Activated effector memory CD4-positive, alpha-beta T cell treated with anti-CD3 and anti-CD28 coated beads, Interleukin-2, amount 50 U/mL, for 16 hours (primary cell): ENCODE measurements around the gene ST6GAL1.
"Not testable (repeated sequence)": the region's sequence is repeated elsewhere in the genome, so short reads cannot be mapped to it uniquely, and the experiment has no call there.

Source experiments
- DNase-seq: peaks from one replicate; pipeline ENCODE4 v3.0.0-alpha.2; 2020

Gene ST6GAL1

GRCh38 chr3:186946756-186947375 is 16.5 kb downstream of the ST6GAL1 start:
- DNase-seq, result no peak

GRCh38 chr3:186949281-186949982 is 19.1 kb downstream of the ST6GAL1 start:
- DNase-seq, result no peak

GRCh38 chr3:186950402-186951093 is 20.2 kb downstream of the ST6GAL1 start:
- no peak for DNase-seq

DNA sequence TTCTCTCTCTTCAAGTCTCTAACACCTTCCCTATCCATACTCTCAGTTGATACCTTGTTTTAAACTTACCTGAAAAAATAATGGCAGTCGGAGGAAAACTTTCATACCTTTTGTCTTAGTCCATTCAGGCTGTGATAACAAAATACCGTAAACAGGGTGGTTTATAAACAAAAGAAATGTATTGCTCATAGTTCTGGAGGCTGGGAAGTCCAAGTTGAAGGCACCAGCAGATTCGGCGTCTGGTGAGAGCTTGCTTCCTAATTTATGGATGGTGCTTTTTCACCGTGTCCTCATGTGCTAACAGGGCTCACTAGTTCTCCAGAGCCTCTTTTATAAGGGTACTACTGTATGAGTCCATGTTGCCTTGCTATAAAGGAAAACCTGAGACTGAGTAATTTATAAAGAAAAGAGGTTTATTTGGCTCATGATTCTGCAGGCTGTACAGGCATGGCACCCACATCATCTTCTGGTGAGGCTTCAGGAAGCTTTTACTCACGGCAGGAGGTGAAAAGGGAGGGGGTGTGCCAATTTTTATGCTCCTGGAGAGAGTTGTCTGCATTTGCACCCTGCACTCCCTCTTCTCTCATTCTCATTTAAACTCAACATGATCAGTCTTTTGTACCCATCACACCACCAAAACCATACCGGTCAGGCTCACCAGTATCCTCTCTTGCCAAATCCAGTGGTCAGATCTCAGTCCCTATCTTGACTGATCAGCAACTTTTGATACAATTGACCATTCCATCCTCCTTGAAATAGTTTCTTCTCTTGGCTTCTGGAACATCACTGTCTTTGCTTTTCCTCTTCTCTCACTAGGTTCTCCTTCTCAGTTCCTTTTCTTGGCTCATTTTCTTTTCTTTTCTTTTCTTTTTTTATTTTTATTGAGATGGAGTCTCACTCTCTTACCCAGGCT is 21.6 kb downstream of the ST6GAL1 start:
- DNase-seq, result no peak

DNA sequence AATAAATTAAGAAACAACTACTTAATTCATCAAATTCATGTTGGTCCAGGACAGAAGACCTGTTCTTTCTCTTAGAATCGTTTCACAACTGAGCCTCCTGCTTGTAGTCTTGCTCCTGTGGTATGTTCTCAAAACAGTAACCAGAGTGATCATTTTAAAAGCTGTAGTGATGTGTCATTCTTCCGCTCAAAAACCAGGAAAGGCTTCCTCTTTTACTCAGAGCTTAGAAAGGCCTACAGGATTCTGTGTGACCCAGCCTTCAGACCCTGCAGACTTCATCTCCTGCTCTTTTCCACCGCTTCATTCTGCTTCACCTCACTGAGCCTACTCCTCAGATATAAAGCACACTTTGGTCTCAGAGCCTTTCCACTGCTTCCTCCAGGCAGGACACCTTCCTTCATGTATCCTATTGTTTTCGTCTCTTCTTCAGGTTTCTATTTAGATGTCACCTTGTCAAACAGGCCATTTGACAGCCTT is 22.7 kb downstream of the ST6GAL1 start:
- DNase-seq, result no peak

DNA sequence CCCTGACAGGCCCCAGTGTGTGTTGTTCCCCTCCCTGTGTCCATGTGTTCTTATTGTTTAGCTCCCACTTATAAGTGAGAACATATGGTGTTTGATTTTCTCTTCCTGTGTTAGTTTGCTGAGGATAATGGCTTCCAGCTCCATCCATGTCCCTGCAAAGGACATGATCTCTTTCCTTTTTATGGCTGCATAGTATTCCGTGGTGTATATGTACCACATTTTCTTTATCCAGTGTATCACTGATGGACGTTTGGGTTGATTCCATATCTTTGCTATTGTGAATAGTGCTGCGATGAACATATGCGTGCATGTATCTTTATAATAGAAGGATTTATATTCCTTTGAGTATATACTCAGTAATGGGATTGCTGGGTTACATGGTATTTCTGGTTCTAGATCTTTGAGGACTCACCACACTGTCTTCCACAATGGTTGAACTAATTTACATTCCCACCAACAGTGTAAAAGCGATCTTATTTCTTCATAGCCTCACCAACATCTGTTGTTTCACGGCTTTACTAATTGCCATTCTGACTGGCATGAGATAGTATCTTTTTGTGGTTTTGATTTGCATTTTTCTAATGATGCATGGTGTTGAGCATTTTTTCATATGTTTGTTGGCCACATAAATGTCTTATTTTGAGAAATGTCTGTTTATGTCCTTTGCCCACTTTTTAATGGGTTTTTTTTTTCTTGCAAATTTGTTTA is 23.8 kb downstream of the ST6GAL1 start:
- DNase-seq, result not testable (repeated sequence)

DNA sequence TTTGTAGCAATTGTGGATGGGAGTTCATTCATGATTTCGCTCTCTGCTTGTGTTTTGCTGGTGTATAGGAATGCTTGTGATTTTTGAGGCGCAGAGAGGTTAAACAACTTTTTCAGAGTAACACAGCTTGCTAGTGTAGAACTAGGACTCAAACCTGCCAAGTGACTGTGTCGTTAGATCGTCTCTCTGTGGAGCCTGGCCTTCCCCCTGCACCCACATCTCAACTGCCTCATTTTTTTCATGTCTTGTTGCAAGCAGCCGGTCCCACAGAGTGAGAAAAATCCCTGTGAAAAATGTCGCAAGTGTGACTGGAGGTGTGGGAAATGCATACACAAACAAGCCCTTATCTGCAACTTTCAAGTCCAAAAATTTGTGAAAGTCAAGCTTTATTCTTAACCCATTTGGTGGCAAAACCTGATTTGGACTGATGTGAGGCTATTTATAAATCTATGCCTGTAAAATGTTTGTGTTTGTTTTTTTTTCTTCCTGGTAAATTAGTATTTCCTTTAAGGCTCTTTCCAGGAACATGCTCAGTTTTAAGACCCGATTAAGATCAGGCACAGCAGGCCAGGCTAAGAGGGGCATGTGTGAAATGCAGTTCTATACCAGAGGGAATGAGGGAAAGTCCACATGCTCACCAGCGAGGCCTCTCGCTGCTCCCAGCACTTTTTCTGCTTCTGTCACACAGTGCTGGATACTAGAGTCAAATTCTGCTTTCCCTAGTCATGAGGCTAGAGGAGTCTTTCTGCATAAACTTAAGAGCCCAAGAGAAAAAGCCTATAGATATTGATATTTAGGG is 25.8 kb downstream of the ST6GAL1 start:
- DNase-seq, result no peak

DNA sequence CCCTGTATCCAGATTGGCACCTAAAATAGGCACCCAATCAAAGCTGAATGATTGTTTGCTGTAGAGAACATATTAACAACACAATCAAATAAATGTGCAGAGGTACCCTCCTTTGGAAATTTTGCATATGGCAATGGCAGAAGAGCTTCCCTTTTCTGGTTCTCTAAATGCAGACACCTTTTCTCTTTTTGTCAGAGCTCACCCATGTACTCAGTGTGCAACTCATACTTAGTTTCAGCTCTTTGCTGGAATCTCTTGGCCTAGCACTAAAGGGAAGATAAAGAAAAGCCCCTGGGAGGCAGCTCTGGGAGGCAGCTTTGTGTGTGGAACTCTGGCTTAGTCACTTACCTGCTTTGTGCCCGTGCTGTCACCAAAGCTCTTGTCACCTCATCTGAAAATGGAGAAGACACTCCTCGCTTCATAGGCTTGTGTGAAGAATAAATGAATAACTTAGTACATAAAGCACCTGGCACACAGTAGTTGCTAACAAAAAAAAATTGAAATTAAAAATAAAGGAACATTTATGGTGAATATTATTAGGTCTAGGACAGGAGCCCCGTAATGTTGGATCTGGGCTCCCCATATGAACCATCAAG is 28.8 kb downstream of the ST6GAL1 start:
- no peak for DNase-seq

GRCh38 chr3:186960347-186960746 is 30.0 kb downstream of the ST6GAL1 start:
- no peak for DNase-seq

DNA sequence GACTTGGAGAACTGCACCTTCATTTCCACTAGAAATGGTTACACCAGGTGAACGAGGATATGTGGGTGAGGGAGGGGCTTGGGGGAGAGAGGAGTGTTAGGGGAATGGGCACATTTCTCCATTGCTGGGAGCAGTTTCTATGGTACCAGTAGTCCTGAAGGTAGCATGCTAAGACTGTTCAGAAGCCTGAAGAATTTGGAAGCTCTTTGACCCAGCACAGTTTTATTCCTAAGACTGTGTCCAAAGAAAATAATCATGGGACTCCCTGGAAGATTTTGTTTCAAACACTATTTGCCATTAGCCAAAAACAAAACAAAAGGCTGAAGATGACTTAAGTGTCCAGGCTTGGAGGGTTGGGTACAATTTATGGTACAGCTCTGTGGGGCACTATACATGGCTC is 32.1 kb downstream of the ST6GAL1 start:
- no peak for DNase-seq

GRCh38 chr3:186963636-186964035 is 33.3 kb downstream of the ST6GAL1 start:
- no peak for DNase-seq

- DNase-seq, result no peak
Measured at GRCh38 chr3:186964071-186964470, 33.7 kb downstream of the ST6GAL1 start.

GRCh38 chr3:186964616-186965015 is 34.3 kb downstream of the ST6GAL1 start:
- no peak for DNase-seq

- DNase-seq, result no peak
Measured at GRCh38 chr3:186965141-186965879, 35.0 kb downstream of the ST6GAL1 start.

DNA sequence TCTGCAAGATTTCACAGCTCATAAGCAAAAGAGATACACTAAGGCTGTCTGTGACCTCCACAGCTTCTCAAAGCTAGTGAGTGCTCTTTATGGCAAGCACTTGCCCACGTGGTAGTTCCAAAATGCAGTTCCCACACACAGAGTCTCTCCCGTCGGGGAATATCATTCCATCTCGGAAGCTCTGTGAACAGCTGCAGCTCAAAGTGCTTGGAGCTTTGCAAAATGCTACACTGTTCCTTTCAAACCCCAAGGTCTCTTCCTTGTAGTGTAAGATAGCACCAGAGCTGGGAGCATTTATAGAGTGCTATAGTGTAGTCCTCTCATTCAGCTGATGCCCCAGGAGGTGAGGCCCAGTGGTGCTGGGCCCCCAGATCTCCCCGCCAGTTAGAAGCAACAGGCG is 36.1 kb downstream of the ST6GAL1 start:
- DNase-seq, result no peak

- not testable (repeated sequence) for DNase-seq
Measured at GRCh38 chr3:186967236-186967635, 36.9 kb downstream of the ST6GAL1 start.

DNA sequence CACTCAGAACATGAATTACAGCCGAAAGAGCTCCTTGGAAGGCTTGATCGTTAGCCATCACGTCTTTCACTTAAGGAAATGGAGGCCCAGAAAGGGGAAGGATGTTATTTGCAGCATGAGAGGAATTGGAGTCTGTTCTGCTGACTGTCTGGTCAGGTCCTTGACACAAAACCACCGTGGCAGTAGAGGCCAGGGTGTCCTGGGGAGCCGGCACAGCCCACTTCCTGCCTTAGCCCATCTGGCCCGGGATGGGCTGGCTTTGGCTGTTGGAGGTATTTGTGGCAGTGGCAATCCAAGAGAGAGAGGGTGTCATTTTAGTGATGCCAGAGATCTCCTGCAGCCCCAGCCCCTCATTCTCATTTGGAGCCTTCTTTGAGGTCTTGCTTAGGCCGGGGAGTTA is 37.4 kb downstream of the ST6GAL1 start:
- no peak for DNase-seq

DNA sequence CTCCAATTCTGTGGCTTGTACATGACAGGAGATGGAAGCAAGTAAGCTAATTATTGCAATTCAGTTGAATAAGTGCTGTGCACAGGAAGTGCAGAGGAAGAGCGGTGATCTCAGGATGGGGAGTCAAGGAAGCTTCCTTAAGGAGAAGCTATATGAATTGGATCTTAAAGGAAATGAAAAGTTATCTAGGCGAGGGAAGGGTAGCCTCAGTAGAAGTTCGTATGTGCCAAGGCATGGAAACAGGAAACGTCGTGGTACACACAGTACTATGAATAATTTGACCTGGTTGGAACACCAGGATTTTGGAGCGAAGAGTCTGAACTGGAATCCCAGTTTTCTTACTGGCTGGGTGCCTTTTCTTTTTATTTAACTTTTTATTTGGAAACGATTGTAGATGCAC is 39.3 kb downstream of the ST6GAL1 start:
- no peak for DNase-seq

GRCh38 chr3:186971106-186971505 is 40.8 kb downstream of the ST6GAL1 start:
- not testable (repeated sequence) for DNase-seq

GRCh38 chr3:186971578-186971977 is 41.3 kb downstream of the ST6GAL1 start:
- no peak for DNase-seq
